ENCODE measurements around the gene AVL9. TPM values are rescaled to one million over a fixed set of nuclear protein-coding genes. Genes with fewer than 3 reads are reported as not detected.
"Not testable (repeated sequence)": the region's sequence is repeated elsewhere in the genome, so short reads cannot be mapped to it uniquely, and the experiment has no call there.

The AVL9 gene
- total and polyA plus RNA-seq, 4 donors, result 7.0 to 37.5 (median 23.2) TPM

DNA sequence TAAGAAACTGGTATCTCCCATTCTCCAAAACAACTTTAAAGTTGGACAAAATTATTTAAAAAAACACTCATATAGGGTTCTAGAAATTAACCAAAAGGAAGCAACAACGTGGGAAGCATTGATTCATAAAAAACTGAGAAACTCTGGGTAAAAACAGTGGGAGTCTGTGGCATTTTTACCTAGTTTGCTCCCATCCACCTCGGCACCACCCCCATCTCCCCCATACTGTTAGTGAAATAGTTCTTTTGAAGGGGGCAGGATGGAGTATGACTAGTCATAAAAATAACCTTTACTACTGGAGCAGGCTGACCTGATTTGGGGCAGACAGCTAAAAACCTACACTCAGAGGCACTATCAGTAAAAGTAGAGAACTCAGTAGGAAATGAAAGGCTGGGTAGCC, 123.2 kb downstream of the AVL9 start:
- ATAC-seq (ENCODE audit: low FRiP score), result no peak
- WGBS, 2 donors, result 89 to 92% methylated on average over 2 of the region's 2 CpGs
- intact Hi-C loops (cut with DNase I), result no loop called here

DNA sequence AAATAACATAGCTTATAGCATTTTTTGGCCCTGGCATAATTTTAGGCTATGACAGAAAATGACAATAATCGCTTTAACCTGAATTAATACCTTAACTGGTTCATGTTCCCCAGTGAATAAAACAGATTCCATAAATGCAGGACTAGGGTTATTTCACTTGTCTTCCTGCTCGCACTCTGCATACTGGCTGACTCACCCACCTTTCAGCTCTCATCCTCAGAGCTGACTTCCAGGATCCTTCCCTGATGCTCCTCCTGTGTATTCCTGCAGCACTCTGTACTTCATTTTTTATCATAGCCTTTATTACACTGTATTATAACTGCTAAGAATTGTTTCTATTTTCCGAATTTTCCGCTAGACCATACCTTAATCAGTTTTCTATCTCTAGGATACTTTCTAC, 123.7 kb downstream of the AVL9 start:
- Histone ChIP-seq H3K9me3 (ENCODE audit: control insufficient read depth, low read length) (no peaks in the 10 kb centered on the region), H3K27me3 (ENCODE audit: control insufficient read depth in 1 of 2, insufficient read depth in 2 of 2, low read length in 1 of 2) (no peaks in the 10 kb centered on the region), H3K4me3 (ENCODE audit: low read length in 2 of 2) (no peak overlapping the region), H3K36me3 (ENCODE audit: control insufficient read depth in 1 of 2, insufficient read depth in 2 of 2, low read length in 1 of 2) (no peaks in the 10 kb centered on the region), H3K27ac (ENCODE audit: low read depth in 1 of 2, low read length in 2 of 2) (no peak overlapping the region), H3K4me1 (ENCODE audit: control insufficient read depth in 1 of 2, insufficient read depth in 2 of 2, low read length in 2 of 2) (no peaks in the 10 kb centered on the region)
- intact Hi-C loops (cut with DNase I), result no loop called here
- WGBS, 2 donors, result 98 to 100% methylated on average over 4 of the region's 4 CpGs
- no peak for DNase-seq
- ATAC-seq (ENCODE audit: low FRiP score), result no peak

More for the DNA sequence above, 123.2 kb downstream of the AVL9 start:
- Histone ChIP-seq H3K27ac (ENCODE audit: low read depth in 1 of 2, low read length in 2 of 2) (no peak overlapping the region), H3K36me3 (ENCODE audit: control insufficient read depth in 1 of 2, insufficient read depth in 2 of 2, low read length in 1 of 2) (no peaks in the 10 kb centered on the region), H3K9me3 (ENCODE audit: control insufficient read depth, low read length) (no peaks in the 10 kb centered on the region), H3K4me3 (ENCODE audit: low read length in 2 of 2) (no peak overlapping the region), H3K27me3 (ENCODE audit: control insufficient read depth in 1 of 2, insufficient read depth in 2 of 2, low read length in 1 of 2) (no peaks in the 10 kb centered on the region), H3K4me1 (ENCODE audit: control insufficient read depth in 1 of 2, insufficient read depth in 2 of 2, low read length in 2 of 2) (no peaks in the 10 kb centered on the region)
- DNase-seq, result no peak

DNA sequence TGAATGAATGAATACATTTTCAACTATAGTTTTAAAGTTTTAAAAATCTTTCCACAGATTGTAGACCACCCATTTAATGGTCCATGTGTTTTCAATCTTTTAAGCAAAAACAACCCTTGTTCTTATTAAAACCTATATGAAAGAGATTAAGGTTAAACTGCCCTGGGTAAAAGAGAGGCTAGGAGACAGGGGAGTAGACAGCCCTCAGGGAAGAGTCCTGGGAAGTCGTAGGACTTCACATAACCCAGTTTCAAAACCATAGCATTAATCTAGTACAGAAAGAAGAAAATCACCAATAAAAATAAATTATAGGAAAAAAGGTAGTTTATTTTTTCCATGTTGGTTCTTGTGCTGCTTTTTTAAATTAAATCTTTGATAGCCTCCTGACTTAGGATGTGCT, 124.1 kb downstream of the AVL9 start:
- 95 to 97% methylated on average over 1 of the region's 1 CpG for WGBS, 2 donors
- ATAC-seq (ENCODE audit: low FRiP score); H3K4me3 ChIP-seq (ENCODE audit: low read length in 2 of 2); H3K4me1 ChIP-seq (ENCODE audit: control insufficient read depth in 1 of 2, insufficient read depth in 2 of 2, low read length in 2 of 2); H3K27me3 ChIP-seq (ENCODE audit: control insufficient read depth in 1 of 2, insufficient read depth in 2 of 2, low read length in 1 of 2); intact Hi-C loops (cut with DNase I); H3K9me3 ChIP-seq (ENCODE audit: control insufficient read depth, low read length); H3K36me3 ChIP-seq (ENCODE audit: control insufficient read depth in 1 of 2, insufficient read depth in 2 of 2, low read length in 1 of 2); DNase-seq; H3K27ac ChIP-seq (ENCODE audit: low read depth in 1 of 2, low read length in 2 of 2): not testable (repeated sequence)

DNA sequence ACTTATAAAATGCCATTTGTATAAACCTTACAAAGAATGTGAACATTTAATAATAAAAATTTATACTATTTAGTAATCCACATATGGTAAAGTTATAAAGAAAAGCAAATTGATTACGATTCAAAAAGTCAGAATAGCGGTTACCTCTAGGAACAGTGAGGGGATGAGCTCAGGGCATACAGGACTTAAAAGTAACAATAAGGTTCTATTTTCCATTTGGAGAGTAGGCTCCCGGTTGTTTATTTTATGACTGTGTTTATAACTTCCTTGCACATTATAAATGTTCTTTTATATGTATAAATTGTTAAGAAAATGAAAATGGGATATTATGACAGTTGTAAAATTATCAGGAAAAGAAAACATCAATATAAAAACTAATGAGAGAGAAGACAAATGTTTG, 135.7 kb downstream of the AVL9 start:
- WGBS, 2 donors, result 80 to 97% methylated on average over 3 of the region's 3 CpGs

DNA sequence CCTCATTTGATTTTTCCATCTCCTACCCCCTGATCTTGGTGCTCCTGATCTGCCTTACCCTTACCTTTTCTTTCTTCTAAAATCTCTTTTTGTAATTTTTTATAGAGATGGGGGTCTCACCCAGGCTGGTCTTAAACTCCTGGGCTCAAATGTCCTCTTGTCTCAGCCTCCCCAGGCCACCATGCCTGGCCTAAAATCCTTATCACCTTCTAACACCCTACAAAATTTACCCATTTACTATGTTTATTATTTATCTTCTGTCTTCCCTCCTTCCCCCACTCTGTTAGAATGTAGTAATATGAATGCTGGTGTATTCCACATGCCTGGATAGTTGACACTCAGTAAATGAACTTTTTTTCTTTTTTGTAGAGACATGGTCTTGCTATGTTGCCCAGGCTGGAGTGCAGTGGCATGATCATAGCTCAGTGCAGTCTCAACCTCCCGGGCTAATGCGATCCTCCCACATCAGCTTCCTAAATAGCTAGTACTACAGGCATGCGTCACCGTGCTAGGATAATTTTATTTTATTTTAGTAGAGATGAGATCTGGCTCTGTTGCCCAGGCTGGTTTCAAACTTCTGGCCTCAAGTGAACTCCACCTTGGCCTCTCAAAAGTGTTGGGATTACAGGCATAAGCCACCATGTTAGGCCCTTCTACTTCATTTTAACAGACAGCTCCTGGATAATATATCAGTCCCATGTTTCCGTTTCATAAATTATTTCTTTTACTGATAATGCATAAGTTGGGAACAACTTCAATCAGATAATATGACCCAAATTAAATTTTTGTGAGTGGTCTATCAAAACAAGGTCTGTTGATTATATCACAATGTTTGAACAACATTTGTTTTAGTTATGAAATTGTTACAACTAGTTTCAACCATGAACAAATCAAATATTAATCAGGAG, 136.6 kb downstream of the AVL9 start:
- H3K4me3 ChIP-seq (ENCODE audit: low read length in 2 of 2); H3K4me1 ChIP-seq (ENCODE audit: control insufficient read depth in 1 of 2, insufficient read depth in 2 of 2, low read length in 2 of 2); H3K9me3 ChIP-seq (ENCODE audit: control insufficient read depth, low read length); H3K36me3 ChIP-seq (ENCODE audit: control insufficient read depth in 1 of 2, insufficient read depth in 2 of 2, low read length in 1 of 2); H3K27me3 ChIP-seq (ENCODE audit: control insufficient read depth in 1 of 2, insufficient read depth in 2 of 2, low read length in 1 of 2); DNase-seq; H3K27ac ChIP-seq (ENCODE audit: low read depth in 1 of 2, low read length in 2 of 2); ATAC-seq (ENCODE audit: low FRiP score); intact Hi-C loops (cut with DNase I): not testable (repeated sequence)
- 91 to 92% methylated on average over 5 of the region's 5 CpGs for WGBS, 2 donors

More for the DNA sequence above, 135.7 kb downstream of the AVL9 start:
- H3K27me3 ChIP-seq (ENCODE audit: control insufficient read depth in 1 of 2, insufficient read depth in 2 of 2, low read length in 1 of 2), result no peaks in the 10 kb centered on the region
- no peaks in the 10 kb centered on the region for H3K4me1 ChIP-seq (ENCODE audit: control insufficient read depth in 1 of 2, insufficient read depth in 2 of 2, low read length in 2 of 2)
- no peak overlapping the region for H3K27ac ChIP-seq (ENCODE audit: low read depth in 1 of 2, low read length in 2 of 2)
- ATAC-seq (ENCODE audit: low FRiP score) (no peak), DNase-seq (no peak)
- intact Hi-C loops (cut with DNase I), result no loop called here
- no peak overlapping the region for H3K4me3 ChIP-seq (ENCODE audit: low read length in 2 of 2)
- H3K36me3 ChIP-seq (ENCODE audit: control insufficient read depth in 1 of 2, insufficient read depth in 2 of 2, low read length in 1 of 2), result peaks cover 0 to 1% of the 10 kb centered on the region in 2 donors
- H3K9me3 ChIP-seq (ENCODE audit: control insufficient read depth, low read length), result no peaks in the 10 kb centered on the region

DNA sequence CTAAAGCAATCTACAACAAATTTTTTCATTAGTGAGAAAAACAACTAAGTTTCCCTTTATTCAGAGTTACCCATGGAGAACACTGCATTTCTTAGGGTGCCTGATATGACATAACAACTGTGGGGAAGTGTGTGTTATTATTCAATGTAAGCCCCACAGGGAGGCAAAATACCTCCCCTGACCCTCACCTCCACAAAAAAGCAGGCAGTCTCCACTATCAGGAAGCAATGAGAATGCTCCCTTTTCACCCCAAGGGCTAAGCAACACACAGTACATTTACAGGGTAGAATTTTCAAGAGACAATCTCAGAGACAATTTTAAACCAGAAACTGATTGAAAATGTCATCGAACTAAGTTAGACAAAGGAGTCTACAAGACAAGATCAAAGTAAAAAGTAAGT, 138.2 kb downstream of the AVL9 start:
- H3K9me3 ChIP-seq (ENCODE audit: control insufficient read depth, low read length); DNase-seq; H3K4me3 ChIP-seq (ENCODE audit: low read length in 2 of 2); H3K36me3 ChIP-seq (ENCODE audit: control insufficient read depth in 1 of 2, insufficient read depth in 2 of 2, low read length in 1 of 2); H3K27ac ChIP-seq (ENCODE audit: low read depth in 1 of 2, low read length in 2 of 2); ATAC-seq (ENCODE audit: low FRiP score); intact Hi-C loops (cut with DNase I); H3K4me1 ChIP-seq (ENCODE audit: control insufficient read depth in 1 of 2, insufficient read depth in 2 of 2, low read length in 2 of 2); H3K27me3 ChIP-seq (ENCODE audit: control insufficient read depth in 1 of 2, insufficient read depth in 2 of 2, low read length in 1 of 2): not testable (repeated sequence)
- WGBS, 2 donors, result no CpG with 5 or more reads among the region's 1 CpG

DNA sequence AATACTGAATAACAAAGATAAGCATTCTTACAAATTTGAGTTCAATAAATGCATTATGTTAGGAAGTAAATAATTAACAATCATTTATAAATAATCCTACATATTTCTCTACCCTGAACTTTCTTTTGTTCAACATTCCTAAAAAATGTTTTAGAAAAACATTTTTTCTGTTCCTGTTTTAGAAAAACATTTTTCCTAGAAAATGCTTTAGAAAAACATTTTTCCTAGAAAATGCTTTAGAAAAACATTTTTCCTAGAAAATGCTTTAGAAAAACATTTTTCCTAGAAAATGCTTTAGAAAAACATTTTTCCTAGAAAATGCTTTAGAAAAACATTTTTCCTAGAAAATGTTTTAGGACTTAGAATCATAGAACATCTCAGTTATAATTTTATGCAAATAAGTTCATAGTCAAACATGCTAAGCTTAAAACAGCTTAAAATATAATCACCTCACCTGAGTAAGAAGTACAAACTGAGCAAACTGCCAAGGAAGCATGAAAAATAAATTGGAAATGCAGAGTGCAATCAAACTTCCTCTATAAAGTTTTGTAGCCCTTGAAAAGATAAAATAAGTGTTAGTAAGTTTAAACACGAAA, 139.6 kb downstream of the AVL9 start:
- WGBS, 2 donors, result 23 to 45% methylated on average over 1 of the region's 1 CpG
- H3K36me3 ChIP-seq (ENCODE audit: control insufficient read depth in 1 of 2, insufficient read depth in 2 of 2, low read length in 1 of 2); H3K27me3 ChIP-seq (ENCODE audit: control insufficient read depth in 1 of 2, insufficient read depth in 2 of 2, low read length in 1 of 2); H3K4me1 ChIP-seq (ENCODE audit: control insufficient read depth in 1 of 2, insufficient read depth in 2 of 2, low read length in 2 of 2); intact Hi-C loops (cut with DNase I); DNase-seq; H3K27ac ChIP-seq (ENCODE audit: low read depth in 1 of 2, low read length in 2 of 2); H3K4me3 ChIP-seq (ENCODE audit: low read length in 2 of 2); H3K9me3 ChIP-seq (ENCODE audit: control insufficient read depth, low read length); ATAC-seq (ENCODE audit: low FRiP score): not testable (repeated sequence)

DNA sequence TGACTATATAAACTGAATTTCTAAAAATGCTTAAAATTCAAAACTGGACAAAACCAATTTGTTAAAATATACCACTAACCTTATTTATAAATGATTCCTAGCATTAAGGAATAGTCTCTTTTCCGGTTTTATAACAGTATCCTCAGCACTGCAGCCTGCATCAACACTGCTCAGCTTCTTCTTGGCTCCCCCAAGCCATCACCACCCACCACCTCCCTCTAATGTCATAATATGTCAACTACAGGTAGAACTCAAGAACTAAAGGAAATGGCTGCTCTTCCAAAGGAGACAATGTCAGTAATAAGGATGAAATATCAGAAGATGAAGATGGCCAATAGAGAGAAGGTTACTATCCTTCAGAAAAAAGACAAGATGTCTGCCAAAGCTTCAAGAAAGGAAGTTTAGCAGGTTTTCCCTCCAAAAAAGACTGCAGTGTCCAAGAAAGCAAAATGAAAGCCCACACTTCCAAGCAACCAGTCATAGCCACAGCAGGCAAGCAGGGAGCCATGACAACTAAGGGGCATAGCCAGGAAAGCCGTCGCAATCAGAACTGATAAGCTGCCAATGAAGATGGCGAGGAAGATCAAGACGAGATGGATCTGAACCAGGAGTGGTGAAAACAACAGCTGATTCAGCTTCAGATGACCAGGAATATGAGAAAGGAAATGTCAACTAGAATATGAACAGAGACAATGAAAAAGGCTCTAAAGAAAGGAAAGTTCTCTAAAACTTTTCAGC, 141.6 kb downstream of the AVL9 start:
- intact Hi-C loops (cut with DNase I); H3K27me3 ChIP-seq (ENCODE audit: control insufficient read depth in 1 of 2, insufficient read depth in 2 of 2, low read length in 1 of 2); H3K36me3 ChIP-seq (ENCODE audit: control insufficient read depth in 1 of 2, insufficient read depth in 2 of 2, low read length in 1 of 2); H3K27ac ChIP-seq (ENCODE audit: low read depth in 1 of 2, low read length in 2 of 2); H3K4me3 ChIP-seq (ENCODE audit: low read length in 2 of 2); H3K4me1 ChIP-seq (ENCODE audit: control insufficient read depth in 1 of 2, insufficient read depth in 2 of 2, low read length in 2 of 2); DNase-seq; H3K9me3 ChIP-seq (ENCODE audit: control insufficient read depth, low read length); ATAC-seq (ENCODE audit: low FRiP score): not testable (repeated sequence)
- WGBS, 2 donors, result 90 to 91% methylated on average over 5 of the region's 5 CpGs

Measured in aorta (tissue), 5 donors.